ENCODE data around the gene KCNK2.

The KCNK2 gene

DNA sequence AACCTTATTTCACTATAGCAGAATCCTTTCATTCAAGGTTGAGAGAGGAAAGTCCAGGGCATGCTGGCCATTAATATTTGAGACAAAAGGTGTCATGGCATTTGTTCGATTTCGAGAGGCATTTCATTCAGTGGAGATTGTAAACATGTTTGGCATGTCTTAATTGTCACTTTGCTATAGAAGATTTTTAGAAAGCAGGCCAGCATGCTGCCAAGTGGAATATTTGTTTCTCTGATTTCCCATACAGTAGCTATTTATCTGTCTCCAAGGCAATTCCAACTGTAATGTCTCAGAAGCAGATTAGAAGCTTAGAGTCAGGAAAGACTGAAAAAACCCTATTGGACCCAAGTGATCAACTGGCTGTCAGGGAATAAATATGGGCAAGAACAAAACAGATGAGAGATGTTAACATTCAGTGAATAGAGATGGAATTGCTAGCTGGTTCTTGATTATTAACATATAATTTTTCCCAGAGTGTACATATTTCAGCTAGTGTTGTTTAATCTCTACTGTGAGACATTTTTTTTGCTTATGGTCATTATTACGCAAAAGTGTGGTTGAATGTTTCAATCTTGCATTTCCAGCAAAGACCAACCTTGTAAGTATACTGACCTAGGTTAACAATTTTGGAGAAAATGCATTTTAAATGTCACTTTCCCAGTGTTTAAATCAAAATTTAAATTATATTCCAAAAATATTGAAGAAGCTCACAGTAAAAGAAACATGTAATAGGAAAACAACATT, 174.6 kb downstream of the KCNK2 start:
- DNase-seq (ENCODE audit: low read depth), result no peak

DNA sequence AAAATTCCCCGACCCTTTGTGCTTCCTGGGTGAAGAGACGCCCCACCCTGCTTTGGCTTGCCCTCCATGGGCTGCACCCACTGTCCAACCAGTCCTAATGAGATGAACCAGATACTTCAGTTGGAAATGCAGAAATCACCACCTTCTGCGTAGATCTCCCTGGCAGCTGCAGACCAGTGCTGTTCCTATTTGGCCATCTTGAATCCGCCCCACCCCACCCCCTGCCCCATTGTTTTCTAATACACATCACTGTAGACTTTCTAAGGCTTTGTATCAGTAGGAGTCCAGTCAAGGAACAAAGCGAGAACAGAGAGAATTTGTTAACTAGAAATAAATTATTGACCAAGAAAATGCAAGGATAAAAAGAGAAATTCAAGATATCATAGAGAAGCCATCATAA, 178.2 kb downstream of the KCNK2 start:
- no peak for DNase-seq (ENCODE audit: low read depth)

DNA sequence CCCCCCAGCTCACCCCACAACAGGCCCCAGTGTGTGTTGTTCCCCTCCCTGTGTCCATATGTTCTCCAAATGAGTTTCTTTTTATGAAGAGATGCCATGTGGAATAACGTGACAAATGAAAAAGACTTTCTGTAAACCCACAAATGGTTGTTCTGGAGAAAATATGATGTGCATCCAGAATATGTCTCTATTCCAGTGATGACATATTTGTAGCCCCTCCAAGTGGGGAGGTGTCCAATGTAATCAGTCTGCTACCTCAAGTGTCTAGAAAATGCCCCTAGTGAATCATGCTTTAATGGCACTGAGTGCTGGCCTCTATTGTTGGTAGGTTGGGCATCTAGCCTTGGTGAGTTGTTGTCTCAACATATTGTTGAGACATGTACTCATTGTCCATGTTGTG, 179.6 kb downstream of the KCNK2 start:
- DNase-seq (ENCODE audit: low read depth), result no peak

DNA sequence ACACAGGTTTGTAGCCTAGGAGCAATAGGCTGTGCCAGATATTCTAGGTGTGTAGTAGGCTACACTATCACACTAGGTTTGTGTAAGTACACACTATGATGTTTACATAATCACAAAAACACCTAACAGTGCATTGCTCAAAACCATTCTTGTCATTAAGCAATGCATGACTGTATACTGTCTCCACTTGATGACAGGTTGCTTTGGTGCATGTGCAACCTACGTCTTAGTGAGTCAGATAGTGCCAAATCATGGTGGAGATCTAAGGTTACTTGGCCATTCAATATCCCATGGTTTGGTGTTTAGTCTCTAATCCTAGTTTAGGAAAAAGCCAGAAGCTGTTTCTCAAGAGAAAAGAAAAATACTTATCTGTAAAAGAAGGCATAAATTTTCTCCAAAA, 181.1 kb downstream of the KCNK2 start:
- no peak for DNase-seq (ENCODE audit: low read depth)

DNA sequence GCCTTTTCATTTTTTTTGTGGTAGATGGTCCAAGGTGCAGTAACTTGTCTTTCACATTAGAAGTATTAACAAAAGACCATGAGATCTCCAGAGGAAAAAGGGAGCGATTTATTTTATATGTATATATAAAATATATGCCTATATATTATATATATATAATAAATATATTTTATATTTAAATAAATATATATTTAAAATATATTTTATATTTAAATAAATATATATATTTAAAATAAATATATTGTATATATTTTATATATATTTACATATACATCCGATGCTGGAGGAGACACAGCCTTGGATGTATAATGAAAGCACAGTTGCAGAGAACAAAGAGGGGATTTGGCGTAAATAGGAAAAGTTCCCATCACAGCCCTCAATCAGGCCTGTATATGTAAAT, 182.1 kb downstream of the KCNK2 start:
- DNase-seq (ENCODE audit: low read depth), result no peak

DNA sequence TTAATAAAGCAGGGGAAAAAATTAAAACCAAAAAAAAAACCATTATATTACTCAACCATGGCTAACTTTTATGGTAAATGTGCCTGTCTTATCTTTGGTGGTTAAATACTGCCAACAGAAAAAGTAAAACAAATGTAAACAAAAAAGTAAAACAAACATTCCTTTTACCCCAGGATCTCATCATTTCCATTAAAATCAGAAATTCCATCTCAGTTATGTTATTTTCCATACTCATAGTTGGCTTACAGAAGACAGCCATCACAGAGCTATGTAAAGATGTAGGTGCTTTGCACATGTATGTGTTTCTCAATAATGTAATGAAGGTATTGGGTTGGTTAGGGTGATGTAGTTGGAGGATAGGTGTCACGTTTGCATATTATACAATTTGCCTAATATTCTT, 185.0 kb downstream of the KCNK2 start:
- DNase-seq (ENCODE audit: low read depth), result no peak

DNA sequence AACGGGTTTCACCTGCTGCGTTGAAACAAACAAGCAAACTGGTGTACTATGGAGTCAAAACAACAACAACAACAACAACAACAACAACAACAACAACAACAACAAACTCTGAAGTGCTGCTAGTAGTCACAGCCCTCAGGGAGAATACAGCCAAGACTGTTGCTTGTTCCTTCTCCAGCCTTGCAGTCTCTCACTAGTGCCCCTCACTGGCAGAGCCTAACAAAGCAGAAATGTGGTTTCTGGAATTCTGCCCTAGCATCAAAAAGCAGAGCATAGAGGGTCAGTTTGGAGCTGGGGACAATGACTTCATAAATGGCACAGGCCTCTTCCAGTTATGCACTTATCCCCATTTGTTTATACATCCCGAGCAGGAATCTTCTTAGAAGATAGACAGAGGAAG, 187.4 kb downstream of the KCNK2 start:
- DNase-seq (ENCODE audit: low read depth), result no peak

DNA sequence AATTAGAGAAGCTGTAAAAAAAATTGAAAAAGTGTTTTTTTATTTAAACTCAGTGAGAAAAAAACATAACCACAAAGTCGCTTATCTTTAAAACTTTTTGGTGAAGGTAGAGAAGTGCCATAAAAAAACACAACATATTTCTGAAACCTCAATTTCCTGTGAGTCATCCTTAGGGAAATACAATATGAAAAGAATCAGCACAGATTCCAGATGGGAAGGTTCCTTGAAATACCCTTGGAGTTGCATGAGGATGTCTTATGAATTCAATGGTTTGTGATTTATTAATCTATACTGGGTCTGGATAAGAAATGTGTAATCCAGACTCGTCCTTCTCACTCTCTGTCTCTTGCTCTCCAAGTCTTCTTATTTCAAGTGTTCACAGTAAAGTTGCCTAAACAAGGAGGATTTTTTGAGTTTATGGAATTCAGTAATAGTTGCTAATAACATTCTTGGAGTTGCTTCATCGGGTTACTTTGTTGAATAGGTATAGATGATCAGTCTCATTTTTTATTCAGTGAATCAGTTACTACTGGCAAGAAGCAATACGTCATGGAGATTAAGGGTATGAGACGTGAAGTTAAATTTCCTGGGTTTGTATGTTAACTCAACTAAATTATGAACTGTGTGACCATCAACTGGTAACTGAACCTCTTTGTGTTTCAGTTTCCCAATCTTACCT, 191.4 kb downstream of the KCNK2 start:
- no peak for DNase-seq (ENCODE audit: low read depth)

DNA sequence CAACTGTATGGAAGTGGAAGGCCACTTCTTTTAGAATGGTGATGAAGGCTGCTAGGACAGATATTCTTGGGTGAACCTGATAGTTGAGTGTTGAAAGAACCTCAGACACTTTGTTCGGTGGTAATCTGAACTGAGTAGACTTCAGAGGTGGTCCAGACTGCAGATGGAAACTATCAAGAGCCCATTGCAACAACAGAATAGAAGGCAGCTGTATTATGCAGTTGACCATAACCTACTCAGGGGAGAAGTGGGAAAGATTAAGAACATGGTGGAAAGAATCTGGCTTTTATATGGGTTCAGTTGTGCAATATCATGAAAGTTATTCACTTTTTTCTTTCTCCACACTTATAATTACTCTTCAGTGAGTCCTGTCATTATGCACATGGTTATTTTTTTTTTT, 194.0 kb downstream of the KCNK2 start:
- DNase-seq (ENCODE audit: low read depth), result no peak

DNA sequence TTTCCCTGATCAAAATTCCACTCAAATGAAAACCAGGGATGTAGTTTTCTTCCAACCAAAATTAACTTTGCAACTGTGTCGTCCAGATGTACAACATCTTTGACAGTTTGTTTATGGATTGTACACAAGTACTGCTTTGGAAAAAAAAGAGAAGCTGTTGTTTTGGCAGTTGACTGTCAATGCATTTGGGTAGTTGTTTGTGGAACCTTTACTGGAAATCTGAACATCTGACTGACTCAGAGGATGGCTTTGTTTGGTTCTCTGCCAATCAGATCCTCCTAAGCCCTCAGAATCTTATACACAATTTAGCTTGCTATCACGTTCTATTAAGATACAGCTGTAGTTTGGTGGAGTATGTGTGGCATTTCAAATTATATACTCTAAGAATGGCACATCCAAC, 195.0 kb downstream of the KCNK2 start:
- no peak for DNase-seq (ENCODE audit: low read depth)

DNA sequence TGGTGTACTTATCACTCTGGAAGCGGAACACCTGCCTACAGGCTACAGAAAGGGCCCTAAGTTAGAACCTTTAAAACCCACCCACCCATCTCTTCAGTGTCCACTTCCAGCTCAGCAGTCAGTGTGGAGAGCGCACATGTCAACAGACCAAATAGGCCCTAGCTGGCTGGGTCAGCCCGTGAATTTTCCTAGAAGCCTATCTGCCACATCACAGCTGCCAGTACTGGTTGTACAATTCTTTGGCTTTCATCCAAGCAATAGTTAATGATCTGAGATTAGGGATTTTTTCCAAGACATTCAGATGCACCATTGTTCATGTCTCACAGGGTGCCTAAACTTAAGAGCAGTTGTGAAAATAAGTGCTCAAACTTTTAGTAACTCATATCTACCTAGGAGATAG, 197.1 kb downstream of the KCNK2 start:
- no peak for DNase-seq (ENCODE audit: low read depth)

DNA sequence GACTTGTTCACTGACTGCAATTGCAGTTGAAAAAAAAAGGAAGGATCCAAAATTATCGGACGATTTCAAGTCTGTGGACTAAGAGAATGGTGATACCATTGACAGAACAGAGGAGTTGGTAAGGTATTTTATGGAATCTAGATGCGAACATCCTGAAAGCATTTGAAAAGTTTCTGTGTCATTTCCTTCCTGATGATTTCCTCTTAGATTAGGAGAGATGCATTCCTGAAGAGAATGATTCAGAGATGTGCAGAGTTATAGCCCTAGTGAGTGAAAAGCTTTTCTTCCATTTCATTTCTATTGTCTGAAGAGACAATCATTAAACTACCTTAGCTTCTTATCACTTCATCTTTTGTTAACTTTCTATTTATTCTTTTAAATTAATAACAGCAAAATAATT, 200.0 kb downstream of the KCNK2 start:
- DNase-seq (ENCODE audit: low read depth), result no peak

DNA sequence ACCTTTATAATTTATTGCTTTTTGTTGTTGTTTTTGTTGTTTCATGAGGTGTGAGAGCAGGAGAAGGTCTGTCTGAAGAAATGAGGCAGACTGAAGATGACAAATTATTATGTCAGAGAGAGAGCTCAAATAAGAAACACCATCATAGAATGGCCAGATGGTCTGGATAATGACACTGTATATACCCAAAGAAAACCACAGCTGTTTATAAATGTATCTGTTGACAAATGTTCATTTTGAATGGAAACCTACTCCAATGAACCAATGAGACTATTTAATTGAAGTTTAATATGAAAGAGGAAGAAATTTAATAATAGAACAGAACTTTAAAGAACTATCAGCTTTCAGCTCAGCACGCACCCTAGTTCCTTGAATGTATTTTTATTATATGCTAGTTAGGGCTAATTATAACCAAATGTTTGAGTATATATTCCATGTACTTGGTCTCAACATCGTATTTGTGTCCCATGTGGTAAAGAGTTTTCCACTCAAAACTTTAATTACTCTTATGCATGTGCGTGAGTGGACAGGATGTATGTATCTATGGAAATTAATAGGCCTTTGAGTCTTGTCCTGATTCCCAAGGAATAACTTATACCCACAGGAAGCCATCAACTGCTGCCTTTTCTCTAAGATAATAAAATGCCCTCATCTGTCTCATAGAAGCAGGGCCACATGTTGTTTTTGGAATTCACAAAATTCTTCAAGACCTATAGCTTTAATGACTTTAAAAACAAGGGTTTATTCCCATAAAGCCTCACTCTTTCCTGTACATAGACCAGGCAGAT, 202.7 kb downstream of the KCNK2 start:
- DNase-seq (ENCODE audit: low read depth), result no peak

Data from CMK (cell line).